Breast epithelium (tissue), 4 donors: ENCODE data around the gene CROCC2. TPM values are rescaled to one million over a fixed set of nuclear protein-coding genes. Genes with fewer than 3 reads are reported as not detected.

ENCODE experiments used
- DNase-seq, 2 donors: peaks; one replicate each; pipeline ENCODE4 v3.0.0-alpha.2; 2019; ENCODE audit warnings: low spot score in 2 of 2
- H3K27ac ChIP-seq, 2 donors: fragments of 200-600 bp; sonication (generic) in 1 of 2; one replicate each; pipeline ENCODE4 v1.5.1; 2016 to 2019; ENCODE audit warnings: mild to moderate bottlenecking in 1 of 2
- H3K27me3 ChIP-seq, 2 donors: fragments of 200-600 bp; sonication (generic) in 1 of 2; one replicate each; pipeline versions ENCODE4 v1.5.1 to v1.6.0; 2017 to 2019; ENCODE audit warnings: control low read depth in 1 of 2, mild to moderate bottlenecking in 1 of 2
- H3K36me3 ChIP-seq: fragments of 200-600 bp; one replicate; pipeline ENCODE4 v1.5.1; 2019
- H3K4me1 ChIP-seq, 2 donors: fragments of 200-600 bp; sonication (generic); one replicate each; pipeline ENCODE4 v1.5.1; 2016 to 2019; ENCODE audit warnings: control low read depth in 1 of 2
- H3K4me3 ChIP-seq, 3 donors: fragments of 200-600 bp; sonication (generic); 1 replicate in 2 of 3; 2 replicates in 1 of 3; pipeline ENCODE4 v1.5.1; 2016 to 2019; ENCODE audit warnings: mild to moderate bottlenecking in 3 of 3, moderate library complexity in 2 of 3
- H3K9me3 ChIP-seq, 2 donors: fragments of 200-600 bp; sonication (generic) in 1 of 2; one replicate each; pipeline ENCODE4 v1.5.1; 2016 to 2019; ENCODE audit warnings: control low read depth in 1 of 2
- POLR2A ChIP-seq: fragments of 450-650 bp; IDR thresholded peaks from one replicate; pipeline ENCODE4 v1.6.1; 2016; ENCODE audit warnings: antibody characterized with exemption, mild to moderate bottlenecking, moderate library complexity
- POLR2AphosphoS5 ChIP-seq, 3 donors: sonication (generic); formaldehyde crosslinking; IDR thresholded peaks; one replicate each; pipeline ENCODE4 v1.6.1; 2017; ENCODE audit warnings: antibody characterized with exemption in 3 of 3
- intact Hi-C: fragments of 100-400 bp; cut with DNase I; formaldehyde crosslinking; loops from one replicate; pipeline ENCODE4 v1.15.1; 2023; ENCODE audit warnings: low total_unique reads
- total RNA-seq, 3 donors: library from RNA; depleted of rRNA; stranded (reverse); fragments of >200 nt; gene quantifications; one replicate each; pipeline ENCODE4 v1.1.0, GENCODE V29; 2016
- TF ChIP-seq, protein P1 (sequence below), 3 donors: fragments of 450-650 bp; IDR thresholded peaks; one replicate each; pipeline ENCODE4 v1.5.1; 2016 to 2017; ENCODE audit warnings: antibody characterized with exemption in 3 of 3, mild to moderate bottlenecking in 3 of 3, moderate library complexity in 3 of 3

The CROCC2 gene
- total RNA-seq, 3 donors from 2014 or later = 0.33 TPM; not detected in 2

DNA sequence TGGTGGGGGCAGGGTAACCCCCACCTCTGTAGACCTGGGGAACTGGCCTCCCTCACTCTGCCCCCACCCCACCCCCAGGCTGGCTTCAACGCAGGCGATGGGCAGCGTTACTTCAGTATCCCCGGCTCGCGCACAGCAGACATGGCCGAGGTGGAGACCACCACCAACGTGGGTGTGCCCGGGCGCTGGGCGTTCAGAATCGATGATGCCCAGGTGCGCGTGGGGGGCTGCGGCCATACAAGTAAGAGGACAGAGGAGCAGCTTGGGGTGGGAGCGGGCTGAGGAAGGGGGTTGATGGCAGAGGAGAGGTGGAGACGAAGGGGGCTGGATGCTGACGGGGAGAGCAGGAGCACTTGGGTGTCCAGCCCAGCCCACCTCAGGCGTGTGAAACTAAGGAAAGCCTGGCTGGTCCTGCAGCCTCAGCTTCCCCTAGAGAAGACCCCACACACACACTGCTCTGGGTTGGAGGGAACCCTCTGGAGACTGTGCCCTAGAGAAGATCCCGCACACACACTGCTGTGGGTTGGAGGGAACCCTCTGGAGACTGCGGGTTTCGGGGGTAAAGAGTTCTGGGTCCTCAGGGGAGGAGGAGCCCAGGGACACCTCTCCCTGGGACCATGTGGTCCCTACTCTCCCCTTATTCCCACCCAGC lies 128.5 kb downstream of the CROCC2 start:
- H3K4me3 ChIP-seq = no peak overlapping the region
- TF ChIP-seq, protein P1, sequence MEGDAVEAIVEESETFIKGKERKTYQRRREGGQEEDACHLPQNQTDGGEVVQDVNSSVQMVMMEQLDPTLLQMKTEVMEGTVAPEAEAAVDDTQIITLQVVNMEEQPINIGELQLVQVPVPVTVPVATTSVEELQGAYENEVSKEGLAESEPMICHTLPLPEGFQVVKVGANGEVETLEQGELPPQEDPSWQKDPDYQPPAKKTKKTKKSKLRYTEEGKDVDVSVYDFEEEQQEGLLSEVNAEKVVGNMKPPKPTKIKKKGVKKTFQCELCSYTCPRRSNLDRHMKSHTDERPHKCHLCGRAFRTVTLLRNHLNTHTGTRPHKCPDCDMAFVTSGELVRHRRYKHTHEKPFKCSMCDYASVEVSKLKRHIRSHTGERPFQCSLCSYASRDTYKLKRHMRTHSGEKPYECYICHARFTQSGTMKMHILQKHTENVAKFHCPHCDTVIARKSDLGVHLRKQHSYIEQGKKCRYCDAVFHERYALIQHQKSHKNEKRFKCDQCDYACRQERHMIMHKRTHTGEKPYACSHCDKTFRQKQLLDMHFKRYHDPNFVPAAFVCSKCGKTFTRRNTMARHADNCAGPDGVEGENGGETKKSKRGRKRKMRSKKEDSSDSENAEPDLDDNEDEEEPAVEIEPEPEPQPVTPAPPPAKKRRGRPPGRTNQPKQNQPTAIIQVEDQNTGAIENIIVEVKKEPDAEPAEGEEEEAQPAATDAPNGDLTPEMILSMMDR (IDR thresholded peaks at IDR 0.05) = no peak
- TF ChIP-seq POLR2AphosphoS5 (IDR thresholded peaks at IDR 0.05) = no peak
- TF ChIP-seq POLR2A = no peak
- no peaks in the 10 kb centered on the region for H3K27me3 ChIP-seq
- intact Hi-C loops = no loop called here
- no peaks in the 10 kb centered on the region for H3K9me3 ChIP-seq
- peak in 1 of 2 donors; percentile 17 for DNase-seq
- H3K27ac ChIP-seq = no peak overlapping the region
- no peaks in the 10 kb centered on the region for H3K36me3 ChIP-seq
- no peaks in the 10 kb centered on the region for H3K4me1 ChIP-seq

DNA sequence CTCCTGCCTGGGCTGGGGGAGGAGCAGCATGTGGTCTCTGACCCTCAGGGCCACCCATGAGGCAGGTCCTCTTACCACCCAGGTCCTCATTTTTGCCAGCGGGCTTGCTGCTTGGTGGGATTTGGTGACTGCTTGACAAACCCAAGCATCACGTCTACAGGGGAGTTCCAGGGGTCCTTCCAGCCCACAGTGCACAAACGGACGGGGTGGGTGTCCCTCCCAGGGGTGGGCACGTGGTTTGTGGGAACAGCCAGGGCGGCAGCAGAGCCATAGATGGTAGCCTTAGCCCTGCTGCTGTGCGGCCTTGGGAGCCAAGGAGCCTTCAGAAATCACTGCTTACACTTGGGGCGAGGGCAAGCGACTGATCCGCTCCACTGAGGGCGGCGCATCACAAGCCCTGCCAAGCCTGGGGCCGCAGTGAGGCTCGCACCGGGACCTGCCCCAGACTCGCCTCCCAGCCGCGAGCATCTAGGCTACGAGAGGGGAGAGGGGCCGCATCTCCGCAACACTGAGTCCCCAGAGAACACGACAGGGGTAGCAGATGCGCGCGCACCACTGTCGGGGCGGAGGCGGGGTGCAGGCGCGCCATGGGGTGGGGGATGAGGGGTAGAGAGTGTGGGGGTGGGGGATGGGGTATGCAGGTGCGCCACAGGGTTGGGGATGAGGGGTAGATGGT lies 129.1 kb downstream of the CROCC2 start:
- intact Hi-C loops = no loop called here
- Histone ChIP-seq H3K27ac (no peak overlapping the region), H3K36me3 (no peaks in the 10 kb centered on the region), H3K4me1 (no peaks in the 10 kb centered on the region), H3K9me3 (no peaks in the 10 kb centered on the region), H3K4me3 (no peak overlapping the region), H3K27me3 (no peaks in the 10 kb centered on the region)
- TF ChIP-seq POLR2AphosphoS5 (IDR thresholded peaks at IDR 0.05) = no peak
- TF ChIP-seq, protein P1 (IDR thresholded peaks at IDR 0.05) = no peak
- no peak for TF ChIP-seq POLR2A
- peak in 1 of 2 donors; percentile 15 for DNase-seq

DNA sequence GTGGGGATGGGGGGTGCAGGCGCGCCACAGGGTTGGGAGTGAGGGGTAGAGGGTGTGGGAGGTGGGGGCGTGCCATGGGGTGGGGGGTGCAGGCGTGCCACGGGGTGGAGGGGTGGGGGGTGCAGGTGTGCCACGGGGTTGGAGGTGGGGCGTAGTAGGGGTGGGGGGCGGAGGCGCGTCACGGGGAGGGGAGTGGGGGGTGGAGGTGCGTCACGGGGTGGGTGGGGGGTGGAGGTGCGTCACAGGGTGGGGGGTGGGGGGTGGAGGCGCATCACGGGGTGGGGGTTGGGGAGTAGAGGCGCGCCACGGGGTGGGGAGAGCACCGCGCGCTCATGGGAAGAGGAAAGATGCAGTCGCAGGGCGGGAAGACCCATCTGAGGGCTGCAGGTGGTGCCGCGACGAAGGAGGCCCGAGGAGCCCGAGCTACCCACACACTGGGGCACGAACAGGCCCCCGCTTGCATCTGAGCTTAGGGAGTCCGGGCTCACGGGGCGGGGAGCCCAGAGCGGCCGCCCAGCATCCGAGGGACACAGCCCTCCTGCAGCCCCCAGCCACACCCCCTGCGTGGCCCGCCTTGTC lies 129.8 kb downstream of the CROCC2 start:
- Histone ChIP-seq H3K4me1 (no peaks in the 10 kb centered on the region), H3K9me3 (no peaks in the 10 kb centered on the region), H3K27me3 (no peaks in the 10 kb centered on the region), H3K36me3 (no peaks in the 10 kb centered on the region), H3K4me3 (peak overlapping the region; percentile 1 to 66 (median 49)), H3K27ac (peak overlapping the region in 1 of 2 donors; percentile 36)
- TF ChIP-seq POLR2A (no peak), POLR2AphosphoS5 (IDR thresholded peaks at IDR 0.05) (no peak)
- TF ChIP-seq, protein P1 (IDR thresholded peaks at IDR 0.05) = no peak
- peak in 1 of 2 donors; percentile 19 for DNase-seq
- intact Hi-C loops = no loop called here

DNA sequence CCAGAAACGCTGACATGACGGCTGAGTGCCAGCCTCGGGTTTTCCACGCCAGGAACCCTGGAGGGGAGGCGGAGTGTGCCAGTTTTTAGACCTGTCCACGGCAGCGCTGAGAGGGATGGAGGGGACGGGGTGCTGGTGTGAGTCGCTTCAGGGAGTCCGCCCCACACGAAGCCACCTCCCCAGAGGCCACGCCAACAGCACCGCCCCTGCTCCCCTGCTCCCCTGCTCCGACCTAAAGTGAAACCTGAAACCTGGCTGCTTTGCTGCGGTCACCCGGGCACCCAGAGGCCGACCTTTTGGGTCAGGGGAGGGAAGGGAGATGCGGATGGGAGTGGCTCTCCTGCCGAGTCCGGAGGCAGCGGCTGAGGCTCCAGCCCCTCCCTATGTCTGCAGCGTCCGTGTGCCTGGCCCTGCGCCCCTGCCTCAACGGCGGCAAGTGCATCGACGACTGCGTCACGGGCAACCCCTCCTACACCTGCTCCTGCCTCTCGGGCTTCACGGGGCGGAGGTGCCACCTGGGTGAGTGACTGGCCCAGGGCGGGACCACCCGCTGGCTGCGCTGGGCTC lies 130.3 kb downstream of the CROCC2 start:
- no peaks in the 10 kb centered on the region for H3K4me1 ChIP-seq
- DNase-seq = peak in 1 of 2 donors; percentile 22
- intact Hi-C loops = no loop called here
- H3K9me3 ChIP-seq = no peaks in the 10 kb centered on the region
- TF ChIP-seq POLR2A = no peak
- TF ChIP-seq, protein P1 (IDR thresholded peaks at IDR 0.05) = no peak
- no peak for TF ChIP-seq POLR2AphosphoS5 (IDR thresholded peaks at IDR 0.05)
- peak overlapping the region; percentile 1 to 66 (median 49) for H3K4me3 ChIP-seq
- no peaks in the 10 kb centered on the region for H3K27me3 ChIP-seq
- no peaks in the 10 kb centered on the region for H3K36me3 ChIP-seq
- H3K27ac ChIP-seq = peak overlapping the region in 1 of 2 donors; percentile 36
